GM12878 (cell line): ENCODE data around the gene FANCB. TPM values are rescaled to one million over a fixed set of nuclear protein-coding genes. Genes with fewer than 3 reads are reported as not detected.

Experiments used
- ATAC-seq: fragments of 200-7000 bp; cut with Tn5 transposase; 3 replicates; pipeline ENCODE4 v1.9.1; 2020; ENCODE audit warnings: mild to moderate bottlenecking, moderate library complexity
- BruUV-seq: library from RNA; stranded (reverse); fragments of 400-500 nt; replicated peaks from 2 replicates; lab custom pipeline; 2021; lab: Mats Ljungman, UMichigan
- CTCF ChIA-PET: fragments of 300-600 bp; sonication (Branson Sonifier 250); formaldehyde crosslinking; extraction: SDS; loops from one replicate; lab custom pipeline; 2021; ENCODE audit warnings: inconsistent platforms; lab: Yijun Ruan, JAX
- POLR2A ChIA-PET: fragments of 350-600 bp; formaldehyde crosslinking; extraction: SDS; loops from one replicate; lab custom pipeline; 2021; ENCODE audit warnings: inconsistent platforms; lab: Charles Lee
- RAD21 ChIA-PET: fragments of 300-600 bp; sonication (Branson Sonifier 250); formaldehyde crosslinking; loops from one replicate; lab custom pipeline; 2023; ENCODE audit warnings: antibody characterized with exemption; ENCODE audit not compliant: unreplicated experiment; lab: Charles Lee
- SMC1A ChIA-PET: fragments of 300-600 bp; sonication (Branson Sonifier 250); formaldehyde crosslinking; loops from one replicate; lab custom pipeline; 2023; ENCODE audit not compliant: unreplicated experiment, uncharacterized antibody; lab: Charles Lee
- DNase-seq: peaks from one replicate; pipeline ENCODE4 v3.0.0-alpha.2; 2011; ENCODE audit warnings: low read depth, low spot score
- FAIRE-seq: peaks from 3 replicates; lab custom pipeline; 2011; peaks lifted over from hg19 to GRCh38; lab: Jason Lieb, UNC
- H2AFZ ChIP-seq: 2 replicates; pipeline ENCODE4 v1.6.0; 2011; ENCODE audit warnings: low read depth, low read length, control low read depth; ENCODE audit not compliant: control insufficient read depth
- H3K27ac ChIP-seq: 2 replicates; pipeline ENCODE4 v1.5.1; 2011; ENCODE audit warnings: control low read depth; ENCODE audit not compliant: control insufficient read depth, insufficient read depth
- H3K27me3 ChIP-seq, 2 experiments: replicated peaks in 1 of 2; 2 replicates each; pipeline versions ENCODE4 v1.6.0 to v1.6.1; 2011; ENCODE audit warnings: low read length in 1 of 2; ENCODE audit not compliant: control insufficient read depth in 2 of 2, insufficient read depth in 2 of 2
- H3K36me3 ChIP-seq, 2 experiments: 2 replicates each; pipeline ENCODE4 v1.5.1; 2011; ENCODE audit warnings: low read length in 1 of 2; ENCODE audit not compliant: control insufficient read depth in 2 of 2, insufficient read depth in 2 of 2
- H3K4me1 ChIP-seq: 2 replicates; pipeline ENCODE4 v1.6.1; 2011; ENCODE audit warnings: mild to moderate bottlenecking, low read length, moderate library complexity, mixed read lengths; ENCODE audit not compliant: control insufficient read depth, insufficient read depth
- H3K4me2 ChIP-seq: 2 replicates; pipeline ENCODE4 v1.6.0; 2011; ENCODE audit warnings: control low read depth; ENCODE audit not compliant: control insufficient read depth, insufficient read depth
- H3K4me3 ChIP-seq: fragments of 200-600 bp; sonication (generic); 2 replicates; pipeline ENCODE4 v1.5.1; 2016
- H3K79me2 ChIP-seq: 2 replicates; pipeline ENCODE4 v1.6.0; 2011; ENCODE audit warnings: low read length; ENCODE audit not compliant: control insufficient read depth, insufficient read depth
- H3K9ac ChIP-seq: 2 replicates; pipeline ENCODE4 v1.8.0; 2011; ENCODE audit warnings: low read length, control low read depth, mixed read lengths; ENCODE audit not compliant: control insufficient read depth, insufficient read depth
- H3K9me3 ChIP-seq: replicated peaks from 3 replicates; pipeline ENCODE4 v1.5.1; 2011; ENCODE audit warnings: mild to moderate bottlenecking, low read length; ENCODE audit not compliant: control insufficient read depth, insufficient read depth
- H4K20me1 ChIP-seq: 2 replicates; pipeline ENCODE4 v1.6.0; 2011; ENCODE audit not compliant: control insufficient read depth, insufficient read depth
- CHD1 ChIP-seq: IDR thresholded peaks from 2 replicates; pipeline ENCODE4 v1.6.1; 2012; ENCODE audit warnings: low read depth, low read length, improper control_type of control experiment
- EGR1 ChIP-seq, 2 experiments: IDR thresholded peaks; 1 replicate in 1 of 2; 2 replicates in 1 of 2; pipeline ENCODE4 v1.6.1; 2011 to 2012; ENCODE audit warnings: low read depth in 2 of 2, low read length in 2 of 2, borderline replicate concordance in 1 of 2, mild to moderate bottlenecking in 1 of 2, moderate library complexity in 1 of 2
- IRF4 ChIP-seq: IDR thresholded peaks from 2 replicates; pipeline ENCODE4 v1.6.1; 2011; ENCODE audit warnings: low read depth, low read length
- MEF2A ChIP-seq: IDR thresholded peaks from 2 replicates; pipeline ENCODE4 v1.6.1; 2011; ENCODE audit warnings: low read depth, mild to moderate bottlenecking, low read length, moderate library complexity; ENCODE audit not compliant: insufficient read depth
- MEF2B ChIP-seq: fragments of 450-650 bp; IDR thresholded peaks from 2 replicates; pipeline ENCODE4 v1.6.1; 2018; ENCODE audit warnings: mild to moderate bottlenecking, moderate library complexity; ENCODE audit not compliant: partially characterized antibody, poor library complexity, severe bottlenecking
- POLR2AphosphoS2 ChIP-seq: IDR thresholded peaks from 2 replicates; pipeline ENCODE4 v1.6.1; 2011; ENCODE audit warnings: low read depth, mild to moderate bottlenecking, low read length, improper control_type of control experiment, moderate library complexity
- SP1 ChIP-seq: IDR thresholded peaks from one replicate; pipeline ENCODE4 v1.6.1; 2011; ENCODE audit warnings: low read depth, low read length
- SUZ12 ChIP-seq: fragments of 200-600 bp; sonication (generic); IDR thresholded peaks from one replicate; pipeline ENCODE4 v1.6.1; 2018; ENCODE audit warnings: antibody characterized with exemption, mild to moderate bottlenecking; ENCODE audit not compliant: unreplicated experiment
- WRNIP1 ChIP-seq: IDR thresholded peaks from 2 replicates; pipeline ENCODE4 v1.6.1; 2011; ENCODE audit warnings: low read depth, low read length, improper control_type of control experiment, borderline replicate concordance
- YBX1 ChIP-seq: fragments of 450-650 bp; IDR thresholded peaks from 2 replicates; pipeline ENCODE4 v1.6.1; 2016; ENCODE audit warnings: antibody characterized with exemption
- WGBS: methylation state at CpG from one replicate; pipeline ENCODE4 v1.1.6; 2016; ENCODE audit warnings: low lambda C conversion rate; ENCODE audit not compliant: insufficient replicate concordance, insufficient coverage; ENCODE audit errors: missing lambda C conversion rate; 5-methylcytosine and 5-hydroxymethylcytosine counted together
- in situ Hi-C: fragments of 300-500 bp; cut with MboI; formaldehyde crosslinking; loops from 9 replicates; pipeline ENCODE4 v1.14.3; 2018; ENCODE audit warnings: mixed read lengths
- intact Hi-C: fragments of 100-400 bp; cut with micrococcal nuclease; formaldehyde crosslinking; loops from one replicate; pipeline ENCODE4 v1.14.2; 2022; ENCODE audit not compliant: unreplicated experiment
- polyA plus RNA-seq, 11 experiments: library from polyadenylated mRNA; depleted of rRNA in 4 of 11; unstranded in 6 of 11; stranded (reverse) in 5 of 11; fragments of >200 nt; fragmentation: Nextera tagmentation in 4 of 11; fragmentation: Illumina TruSeq in 1 of 11; extraction: Ambion mirVana in 4 of 11; extraction: Trizol in 1 of 11; gene quantifications; 1 replicate in 1 of 11; 2 replicates in 10 of 11; pipeline versions ENCODE4 v1.2.1 to v1.2.3, GENCODE V29; 2011 to 2016; ENCODE audit warnings: inconsistent platforms in 2 of 11, missing spikeins in 2 of 11, low read depth in 1 of 11
- total RNA-seq, 4 experiments: library from RNA; depleted of rRNA in 3 of 4; stranded (reverse); fragments of >200 nt in 3 of 4; fragmentation: Illumina TruSeq in 1 of 4; extraction: Trizol in 1 of 4; gene quantifications; 2 replicates each; pipeline versions ENCODE4 v1.2.1 to v1.2.3, GENCODE V29; 2013 to 2021
- TF ChIP-seq, protein P1 (sequence below): IDR thresholded peaks from 2 replicates; pipeline ENCODE4 v1.6.1; 2011; ENCODE audit warnings: mild to moderate bottlenecking, low read depth, low read length, moderate library complexity; ENCODE audit not compliant: insufficient replicate concordance
- TF ChIP-seq, protein P2 (sequence below): fragments of 450-650 bp; formaldehyde crosslinking; IDR thresholded peaks from 2 replicates; pipeline ENCODE4 v1.4.0; 2022; ENCODE audit warnings: mild to moderate bottlenecking, moderate library complexity
- TF ChIP-seq, protein P3 (sequence below): IDR thresholded peaks from 2 replicates; pipeline ENCODE4 v1.6.1; 2012; ENCODE audit warnings: low read depth, low read length, improper control_type of control experiment
- TF ChIP-seq, protein P4 (sequence below): fragments of 450-650 bp; IDR thresholded peaks from 2 replicates; pipeline ENCODE4 v1.6.1; 2017; ENCODE audit warnings: borderline replicate concordance

FANCB gene
- total and polyA plus RNA-seq, 10 of the 15 experiments (the other 5 are each of a cell fraction or from before 2014, with no cell fraction given): 3.0 to 14.6 (median 8.4) TPM

DNA sequence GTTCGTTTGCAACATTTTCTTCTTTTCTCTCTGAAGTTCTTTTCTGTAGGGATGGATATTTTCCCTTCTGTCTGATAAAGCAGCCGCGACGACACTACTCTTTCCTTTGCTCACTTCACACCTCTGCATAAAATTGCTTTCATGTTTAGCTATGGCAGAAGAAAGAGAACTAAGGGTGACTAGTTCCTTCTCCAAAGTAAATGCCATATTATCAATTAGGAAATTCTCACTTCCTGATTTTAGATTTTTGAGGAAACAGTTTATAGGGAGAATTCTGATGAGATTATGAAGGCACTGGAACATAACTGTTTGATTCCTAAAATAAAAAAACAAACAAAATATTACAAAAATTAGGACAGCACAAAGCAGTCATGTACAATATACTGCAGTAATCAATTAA, 29.2 kb downstream of the FANCB start:
- Histone ChIP-seq H3K79me2 (no peaks in the 10 kb centered on the region), H3K9me3 (no peaks in the 10 kb centered on the region)
- WGBS: 86% methylated on average over 4 of the region's 4 CpGs
- TF ChIP-seq, protein P1, sequence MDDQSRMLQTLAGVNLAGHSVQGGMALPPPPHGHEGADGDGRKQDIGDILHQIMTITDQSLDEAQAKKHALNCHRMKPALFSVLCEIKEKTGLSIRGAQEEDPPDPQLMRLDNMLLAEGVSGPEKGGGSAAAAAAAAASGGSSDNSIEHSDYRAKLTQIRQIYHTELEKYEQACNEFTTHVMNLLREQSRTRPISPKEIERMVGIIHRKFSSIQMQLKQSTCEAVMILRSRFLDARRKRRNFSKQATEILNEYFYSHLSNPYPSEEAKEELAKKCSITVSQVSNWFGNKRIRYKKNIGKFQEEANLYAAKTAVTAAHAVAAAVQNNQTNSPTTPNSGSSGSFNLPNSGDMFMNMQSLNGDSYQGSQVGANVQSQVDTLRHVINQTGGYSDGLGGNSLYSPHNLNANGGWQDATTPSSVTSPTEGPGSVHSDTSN: no peak
- TF ChIP-seq POLR2AphosphoS2 (no peak), MEF2B (no peak), CHD1 (no peak), SP1 (no peak), IRF4 (no peak), SUZ12 (no peak), WRNIP1 (no peak), MEF2A (no peak), EGR1 (IDR thresholded peaks at IDR 0.05; ENCODE audit: borderline replicate concordance in 1 of 2, low read depth in 2 of 2, low read length in 2 of 2) (no peak), YBX1 (no peak)
- TF ChIP-seq, protein P2, sequence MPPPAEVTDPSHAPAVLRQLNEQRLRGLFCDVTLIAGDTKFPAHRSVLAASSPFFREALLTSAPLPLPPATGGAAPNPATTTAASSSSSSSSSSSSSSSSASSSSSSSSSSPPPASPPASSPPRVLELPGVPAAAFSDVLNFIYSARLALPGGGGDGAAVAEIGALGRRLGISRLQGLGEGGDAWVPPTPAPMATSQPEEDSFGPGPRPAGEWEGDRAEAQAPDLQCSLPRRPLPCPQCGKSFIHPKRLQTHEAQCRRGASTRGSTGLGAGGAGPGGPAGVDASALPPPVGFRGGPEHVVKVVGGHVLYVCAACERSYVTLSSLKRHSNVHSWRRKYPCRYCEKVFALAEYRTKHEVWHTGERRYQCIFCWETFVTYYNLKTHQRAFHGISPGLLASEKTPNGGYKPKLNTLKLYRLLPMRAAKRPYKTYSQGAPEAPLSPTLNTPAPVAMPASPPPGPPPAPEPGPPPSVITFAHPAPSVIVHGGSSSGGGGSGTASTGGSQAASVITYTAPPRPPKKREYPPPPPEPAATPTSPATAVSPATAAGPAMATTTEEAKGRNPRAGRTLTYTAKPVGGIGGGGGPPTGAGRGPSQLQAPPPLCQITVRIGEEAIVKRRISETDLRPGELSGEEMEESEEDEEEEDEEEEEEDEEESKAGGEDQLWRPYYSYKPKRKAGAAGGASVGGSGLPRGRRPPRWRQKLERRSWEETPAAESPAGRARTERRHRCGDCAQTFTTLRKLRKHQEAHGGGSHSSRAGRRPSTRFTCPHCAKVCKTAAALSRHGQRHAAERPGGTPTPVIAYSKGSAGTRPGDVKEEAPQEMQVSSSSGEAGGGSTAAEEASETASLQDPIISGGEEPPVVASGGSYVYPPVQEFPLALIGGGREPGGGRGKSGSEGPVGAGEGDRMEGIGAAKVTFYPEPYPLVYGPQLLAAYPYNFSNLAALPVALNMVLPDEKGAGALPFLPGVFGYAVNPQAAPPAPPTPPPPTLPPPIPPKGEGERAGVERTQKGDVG: no peak
- TF ChIP-seq, protein P3, sequence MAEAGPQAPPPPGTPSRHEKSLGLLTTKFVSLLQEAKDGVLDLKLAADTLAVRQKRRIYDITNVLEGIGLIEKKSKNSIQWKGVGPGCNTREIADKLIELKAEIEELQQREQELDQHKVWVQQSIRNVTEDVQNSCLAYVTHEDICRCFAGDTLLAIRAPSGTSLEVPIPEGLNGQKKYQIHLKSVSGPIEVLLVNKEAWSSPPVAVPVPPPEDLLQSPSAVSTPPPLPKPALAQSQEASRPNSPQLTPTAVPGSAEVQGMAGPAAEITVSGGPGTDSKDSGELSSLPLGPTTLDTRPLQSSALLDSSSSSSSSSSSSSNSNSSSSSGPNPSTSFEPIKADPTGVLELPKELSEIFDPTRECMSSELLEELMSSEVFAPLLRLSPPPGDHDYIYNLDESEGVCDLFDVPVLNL: no peak
- TF ChIP-seq, protein P4, sequence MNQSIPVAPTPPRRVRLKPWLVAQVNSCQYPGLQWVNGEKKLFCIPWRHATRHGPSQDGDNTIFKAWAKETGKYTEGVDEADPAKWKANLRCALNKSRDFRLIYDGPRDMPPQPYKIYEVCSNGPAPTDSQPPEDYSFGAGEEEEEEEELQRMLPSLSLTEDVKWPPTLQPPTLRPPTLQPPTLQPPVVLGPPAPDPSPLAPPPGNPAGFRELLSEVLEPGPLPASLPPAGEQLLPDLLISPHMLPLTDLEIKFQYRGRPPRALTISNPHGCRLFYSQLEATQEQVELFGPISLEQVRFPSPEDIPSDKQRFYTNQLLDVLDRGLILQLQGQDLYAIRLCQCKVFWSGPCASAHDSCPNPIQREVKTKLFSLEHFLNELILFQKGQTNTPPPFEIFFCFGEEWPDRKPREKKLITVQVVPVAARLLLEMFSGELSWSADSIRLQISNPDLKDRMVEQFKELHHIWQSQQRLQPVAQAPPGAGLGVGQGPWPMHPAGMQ: no peak
- TF ChIP-seq, all 136 proteins: peak for 0
- FAIRE-seq (no peak), DNase-seq (no peak), ATAC-seq (no peak)
- Histone ChIP-seq H3K9ac (no peak overlapping the region), H3K27ac (no peak overlapping the region), H2AFZ (no peak overlapping the region), H3K4me1 (no peaks in the 10 kb centered on the region), H3K36me3 (no peaks in the 10 kb centered on the region), H3K4me3 (no peak overlapping the region), H3K4me2 (no peak overlapping the region), H4K20me1 (no peaks in the 10 kb centered on the region), H3K27me3 (no peaks in the 10 kb centered on the region)
- ChIA-PET POLR2A (no interaction called here), RAD21 (no interaction called here), CTCF (no interaction called here), SMC1A (no interaction called here)
- in situ Hi-C loops (no loop called here), intact Hi-C loops (no loop called here)
- BruUV-seq: no TSS peak
